Endothelial cell of umbilical vein (primary cell): ENCODE measurements around the gene WNT8B.

Experiments
- EZH2 ChIP-seq: IDR thresholded peaks from 2 replicates; pipeline ENCODE4 v1.6.1; 2012; ENCODE audit warnings: borderline replicate concordance, low read depth, mild to moderate bottlenecking, moderate library complexity, low read length, inconsistent platforms; ENCODE audit not compliant: severe bottlenecking
- MYC ChIP-seq: IDR thresholded peaks from one replicate; pipeline ENCODE4 v1.6.1; 2011; ENCODE audit warnings: mild to moderate bottlenecking, low read depth, low read length
- POLR2A ChIP-seq: IDR thresholded peaks from 2 replicates; pipeline ENCODE4 v1.6.1; 2012; ENCODE audit warnings: low read depth, mild to moderate bottlenecking, control low read depth, low read length
- POLR2AphosphoS5 ChIP-seq: IDR thresholded peaks from 2 replicates; pipeline ENCODE4 v1.6.1; 2012; ENCODE audit warnings: low read depth, mild to moderate bottlenecking, control low read depth, low read length, moderate library complexity; ENCODE audit not compliant: insufficient read depth
- TF ChIP-seq, protein P1 (sequence below), 2 donors: IDR thresholded peaks; 1 replicate in 1 of 2; 2 replicates in 1 of 2; pipeline ENCODE4 v1.5.1; 2011; ENCODE audit warnings: low read length in 2 of 2, mild to moderate bottlenecking in 2 of 2, moderate library complexity in 2 of 2, control low read depth in 1 of 2, inconsistent platforms in 1 of 2, low read depth in 1 of 2; ENCODE audit not compliant: insufficient read depth in 1 of 2; ENCODE audit errors: extremely low read depth in 1 of 2
- TF ChIP-seq, protein P2 (sequence below): IDR thresholded peaks from 2 replicates; pipeline ENCODE4 v1.6.1; 2011; ENCODE audit not compliant: insufficient read depth, insufficient read length

DNA sequence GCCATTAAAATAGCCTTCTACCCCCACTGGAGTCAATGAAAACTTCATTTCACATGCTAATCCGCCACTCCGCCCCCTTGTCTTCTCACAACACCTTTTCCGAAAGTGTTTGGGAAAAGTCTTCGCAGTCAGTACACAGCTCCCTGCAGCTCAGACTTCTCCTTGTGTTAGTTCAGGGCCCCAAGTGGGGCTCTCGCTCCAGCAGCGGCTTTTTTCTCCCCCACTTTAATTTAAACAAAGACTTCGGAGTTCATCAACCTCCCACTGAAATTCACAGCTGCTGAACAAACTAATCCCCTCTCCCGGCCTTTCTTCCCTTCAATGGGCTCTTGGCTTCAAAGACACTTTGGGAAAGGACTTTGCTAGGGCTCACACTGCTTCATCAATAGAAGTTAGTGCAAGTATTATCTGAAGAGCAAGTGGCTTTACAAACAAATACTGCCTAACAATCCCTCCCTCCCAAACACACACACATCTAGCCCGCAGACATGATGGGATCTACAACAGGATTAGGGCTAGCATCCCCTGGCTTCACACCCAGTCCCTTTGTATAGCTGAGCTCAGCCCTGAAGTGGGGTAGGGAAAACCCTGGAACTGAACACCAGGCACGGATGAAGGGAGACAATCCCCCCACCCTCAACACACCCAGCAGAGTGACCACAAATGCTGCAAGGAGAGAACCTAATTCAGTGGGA, 23.1 kb downstream of the WNT8B start:
- TF ChIP-seq, protein P1, sequence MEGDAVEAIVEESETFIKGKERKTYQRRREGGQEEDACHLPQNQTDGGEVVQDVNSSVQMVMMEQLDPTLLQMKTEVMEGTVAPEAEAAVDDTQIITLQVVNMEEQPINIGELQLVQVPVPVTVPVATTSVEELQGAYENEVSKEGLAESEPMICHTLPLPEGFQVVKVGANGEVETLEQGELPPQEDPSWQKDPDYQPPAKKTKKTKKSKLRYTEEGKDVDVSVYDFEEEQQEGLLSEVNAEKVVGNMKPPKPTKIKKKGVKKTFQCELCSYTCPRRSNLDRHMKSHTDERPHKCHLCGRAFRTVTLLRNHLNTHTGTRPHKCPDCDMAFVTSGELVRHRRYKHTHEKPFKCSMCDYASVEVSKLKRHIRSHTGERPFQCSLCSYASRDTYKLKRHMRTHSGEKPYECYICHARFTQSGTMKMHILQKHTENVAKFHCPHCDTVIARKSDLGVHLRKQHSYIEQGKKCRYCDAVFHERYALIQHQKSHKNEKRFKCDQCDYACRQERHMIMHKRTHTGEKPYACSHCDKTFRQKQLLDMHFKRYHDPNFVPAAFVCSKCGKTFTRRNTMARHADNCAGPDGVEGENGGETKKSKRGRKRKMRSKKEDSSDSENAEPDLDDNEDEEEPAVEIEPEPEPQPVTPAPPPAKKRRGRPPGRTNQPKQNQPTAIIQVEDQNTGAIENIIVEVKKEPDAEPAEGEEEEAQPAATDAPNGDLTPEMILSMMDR (IDR thresholded peaks at IDR 0.05; ENCODE audit: extremely low read depth in 1 of 2, insufficient read depth in 1 of 2, low read depth in 1 of 2, low read length in 2 of 2) = no peak
- no peak for TF ChIP-seq MYC
- no peak for TF ChIP-seq EZH2
- TF ChIP-seq POLR2A = no peak
- no peak for TF ChIP-seq POLR2AphosphoS5
- TF ChIP-seq, protein P2, sequence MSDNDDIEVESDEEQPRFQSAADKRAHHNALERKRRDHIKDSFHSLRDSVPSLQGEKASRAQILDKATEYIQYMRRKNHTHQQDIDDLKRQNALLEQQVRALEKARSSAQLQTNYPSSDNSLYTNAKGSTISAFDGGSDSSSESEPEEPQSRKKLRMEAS = no peak
